Retinal pigment epithelial cell (primary cell): ENCODE data around the gene NFIB.

Experiments
- DNase-seq: peaks from one replicate; pipeline ENCODE4 v3.0.0-alpha.2; 2010; ENCODE audit warnings: low read depth
- H3K4me3 ChIP-seq: 2 replicates; pipeline ENCODE4 v1.5.1; 2011; ENCODE audit warnings: mild to moderate bottlenecking, low read length, control low read depth, moderate library complexity
- TF ChIP-seq, protein P1 (sequence below): conservative IDR thresholded peaks from 2 replicates; pipeline ENCODE4 v1.5.1; 2011; ENCODE audit warnings: low read depth, low read length, control low read depth, inconsistent platforms

Gene NFIB

DNA sequence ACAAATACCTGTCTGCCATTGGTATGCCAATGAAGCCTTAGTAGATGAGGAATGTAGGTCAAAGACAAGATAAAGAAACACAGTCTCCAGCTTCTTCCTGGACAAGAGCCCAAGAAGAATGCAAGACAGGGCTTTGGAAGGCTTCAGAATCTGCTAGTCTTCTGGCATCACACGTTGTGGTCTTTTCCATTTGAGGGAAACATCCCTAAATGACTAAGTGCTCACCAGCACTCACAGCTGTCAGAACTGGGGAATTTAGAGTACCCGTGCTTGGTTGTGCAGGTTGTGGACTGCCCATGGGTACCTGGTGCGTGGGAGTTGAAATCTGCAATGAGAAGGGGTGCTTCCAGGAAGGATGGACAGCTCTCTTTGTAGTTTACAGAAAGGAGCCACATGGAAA is 27.1 kb upstream of the NFIB start:
- TF ChIP-seq, protein P1, sequence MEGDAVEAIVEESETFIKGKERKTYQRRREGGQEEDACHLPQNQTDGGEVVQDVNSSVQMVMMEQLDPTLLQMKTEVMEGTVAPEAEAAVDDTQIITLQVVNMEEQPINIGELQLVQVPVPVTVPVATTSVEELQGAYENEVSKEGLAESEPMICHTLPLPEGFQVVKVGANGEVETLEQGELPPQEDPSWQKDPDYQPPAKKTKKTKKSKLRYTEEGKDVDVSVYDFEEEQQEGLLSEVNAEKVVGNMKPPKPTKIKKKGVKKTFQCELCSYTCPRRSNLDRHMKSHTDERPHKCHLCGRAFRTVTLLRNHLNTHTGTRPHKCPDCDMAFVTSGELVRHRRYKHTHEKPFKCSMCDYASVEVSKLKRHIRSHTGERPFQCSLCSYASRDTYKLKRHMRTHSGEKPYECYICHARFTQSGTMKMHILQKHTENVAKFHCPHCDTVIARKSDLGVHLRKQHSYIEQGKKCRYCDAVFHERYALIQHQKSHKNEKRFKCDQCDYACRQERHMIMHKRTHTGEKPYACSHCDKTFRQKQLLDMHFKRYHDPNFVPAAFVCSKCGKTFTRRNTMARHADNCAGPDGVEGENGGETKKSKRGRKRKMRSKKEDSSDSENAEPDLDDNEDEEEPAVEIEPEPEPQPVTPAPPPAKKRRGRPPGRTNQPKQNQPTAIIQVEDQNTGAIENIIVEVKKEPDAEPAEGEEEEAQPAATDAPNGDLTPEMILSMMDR: no peak
- no peak overlapping the region for H3K4me3 ChIP-seq
- no peak for DNase-seq

GRCh38 chr9:14340219-14340873 is 26.4 kb upstream of the NFIB start:
- no peak overlapping the region for H3K4me3 ChIP-seq
- TF ChIP-seq, protein P1: no peak
- DNase-seq: no peak

DNA sequence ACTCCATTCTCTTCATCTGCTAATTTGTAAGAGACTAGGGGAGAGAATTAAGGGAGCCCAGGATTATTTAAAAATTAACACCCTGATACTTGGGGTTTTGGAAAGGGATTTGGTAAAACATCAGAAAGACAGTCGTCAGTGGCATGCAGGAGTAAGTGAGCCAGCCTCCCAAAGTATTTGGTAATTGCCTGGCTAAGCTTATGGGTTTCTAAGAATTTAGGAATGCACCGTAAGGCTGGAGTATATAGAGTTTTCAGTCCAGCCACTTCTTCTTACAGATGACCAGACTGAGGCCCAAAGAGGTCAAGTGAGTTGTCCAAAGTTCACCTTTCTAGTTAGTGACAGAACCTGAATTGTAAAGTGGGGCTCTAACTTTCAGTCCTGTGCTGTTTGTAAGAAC is 25.8 kb upstream of the NFIB start:
- no peak for DNase-seq

DNA sequence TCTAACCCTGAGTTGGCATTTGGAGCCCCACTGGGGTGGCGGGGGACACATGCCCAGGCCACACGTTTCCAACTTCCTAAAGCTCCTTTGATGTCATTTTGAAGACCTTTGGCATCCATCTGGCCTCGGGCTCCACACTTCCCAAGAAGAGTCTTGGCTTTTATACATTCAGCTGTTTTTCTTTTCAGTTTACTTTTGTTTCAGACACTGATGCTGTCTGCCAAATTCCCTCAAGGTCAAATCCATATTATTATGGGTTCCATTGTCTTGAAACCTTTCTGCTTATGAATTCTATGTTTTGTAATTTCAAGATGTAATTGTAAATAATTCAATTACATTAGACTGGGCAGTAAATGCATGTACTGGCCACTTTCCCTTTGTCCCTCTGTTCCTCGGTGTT is 23.7 kb upstream of the NFIB start:
- no peak for DNase-seq
- TF ChIP-seq, protein P1: no peak
- no peak overlapping the region for H3K4me3 ChIP-seq

More for the DNA sequence above, 25.8 kb upstream of the NFIB start:
- H3K4me3 ChIP-seq: no peak overlapping the region
- TF ChIP-seq, protein P1: no peak

- TF ChIP-seq, protein P1: no peak
- DNase-seq: no peak
- no peak overlapping the region for H3K4me3 ChIP-seq
Observed at GRCh38 chr9:14336244-14336643, 22.3 kb upstream of the NFIB start.

GRCh38 chr9:14331120-14331519 is 17.2 kb upstream of the NFIB start:
- DNase-seq: no peak
- no peak overlapping the region for H3K4me3 ChIP-seq
- TF ChIP-seq, protein P1: no peak

- H3K4me3 ChIP-seq: no peak overlapping the region
- no peak for DNase-seq
- TF ChIP-seq, protein P1: no peak
Observed at GRCh38 chr9:14327036-14327435, 13.1 kb upstream of the NFIB start.
